CD4-positive, alpha-beta T cell treated with Interleukin-6 at 100 ng/mL for 8 hours (primary cell): ENCODE results near the gene ABCA9.

ENCODE experiments used
- DNase-seq: peaks from one replicate; pipeline ENCODE4 v3.0.0-alpha.2; 2020; ENCODE audit warnings: mixed read lengths, low spot score

ABCA9 gene

DNA sequence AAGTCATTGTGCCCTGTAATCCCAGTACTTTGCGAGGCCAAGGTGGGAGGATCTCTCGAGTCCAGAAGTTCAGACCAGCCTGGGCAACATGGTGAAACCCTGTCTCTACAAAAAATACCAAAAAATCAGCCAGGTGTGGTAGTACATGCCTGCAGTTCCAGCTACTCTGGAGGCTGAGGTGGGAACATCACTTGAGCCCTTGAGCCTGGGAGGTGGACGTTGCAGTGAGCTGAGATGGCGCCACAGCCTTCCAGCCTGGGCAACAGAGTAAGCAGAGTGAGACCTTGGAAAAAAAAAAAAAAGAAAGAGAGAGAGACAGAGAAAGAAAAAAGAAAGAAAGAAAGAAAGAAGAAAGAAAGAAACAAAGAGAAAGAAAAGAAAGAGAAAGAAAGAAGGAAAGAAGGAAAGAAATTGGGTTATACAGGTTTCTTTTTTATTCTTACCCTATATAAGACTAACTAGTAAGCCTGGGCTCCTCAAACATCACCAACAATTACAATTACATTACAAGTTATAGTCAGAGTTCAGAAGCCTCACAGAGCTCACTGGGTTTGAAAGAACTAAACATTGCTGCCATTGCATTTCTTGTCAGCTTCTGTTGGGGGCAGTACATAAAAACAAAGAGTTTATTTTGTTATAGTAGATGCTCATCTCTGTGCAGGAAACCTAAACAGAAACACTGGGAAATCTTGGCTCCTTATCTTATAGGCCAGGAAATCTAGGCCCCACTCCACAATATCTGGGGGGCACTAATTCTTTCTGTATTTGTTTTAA, 6.7 kb upstream of the ABCA9 start:
- DNase-seq: no peak

- no peak for DNase-seq
These were observed 5.8 kb upstream of the ABCA9 start for GRCh38 chr17:69066482-69066881.

DNA sequence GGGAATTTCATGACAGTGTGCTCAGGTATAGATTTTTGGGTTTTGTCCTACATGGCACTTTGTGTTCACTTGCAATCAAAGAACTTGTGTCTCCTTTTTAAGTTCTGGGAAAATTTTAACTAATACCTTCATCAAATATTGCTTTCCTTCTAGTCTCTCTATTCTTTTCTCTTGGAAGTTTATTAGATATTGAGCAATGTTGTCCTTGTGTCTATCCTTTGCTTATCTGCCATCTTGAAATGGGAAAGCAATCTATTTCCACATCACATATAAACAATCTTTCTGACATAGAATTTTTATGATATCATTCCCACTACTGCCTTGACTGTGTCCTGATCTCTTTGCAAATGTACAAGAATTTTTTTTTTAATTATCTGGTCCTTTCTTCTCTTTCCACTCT, 4.4 kb upstream of the ABCA9 start:
- no peak for DNase-seq

DNA sequence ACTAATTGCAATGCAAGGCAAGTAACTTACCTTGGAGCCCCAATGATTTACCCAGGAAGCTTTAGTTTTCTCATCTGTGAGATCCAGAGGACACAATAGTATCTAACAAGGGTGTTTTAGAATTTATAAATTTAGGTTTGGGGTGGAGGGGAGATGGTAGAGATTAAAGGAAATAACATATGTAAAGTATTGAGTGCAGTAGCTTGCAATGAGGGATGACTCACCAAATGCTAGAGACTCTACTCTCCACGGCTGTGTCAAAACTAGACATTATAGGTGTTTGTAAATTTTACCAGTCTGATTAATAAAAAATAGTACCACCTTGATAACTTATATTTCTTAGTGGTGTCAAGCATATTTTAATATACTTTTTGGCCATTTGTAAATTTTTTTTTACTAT, 3.7 kb upstream of the ABCA9 start:
- no peak for DNase-seq

DNA sequence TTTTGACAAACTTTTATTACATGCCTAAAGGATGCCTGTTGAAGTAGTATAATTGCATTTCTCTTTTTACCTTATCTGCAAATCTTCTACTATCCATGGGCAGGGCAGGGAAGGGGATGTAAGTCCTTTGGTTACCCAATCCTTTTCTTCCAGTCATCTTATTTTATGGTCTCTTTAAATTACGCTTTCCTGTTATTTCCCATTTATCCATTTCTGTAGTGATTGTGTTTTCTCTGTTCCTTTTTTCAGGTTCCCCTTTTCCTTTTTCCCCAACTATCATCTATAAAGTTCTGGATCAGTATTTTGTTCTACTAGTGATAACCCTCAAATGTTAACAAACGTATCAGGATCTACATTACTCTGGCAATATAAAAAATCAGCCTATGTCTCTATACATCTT, 3.3 kb upstream of the ABCA9 start:
- DNase-seq: no peak

DNA sequence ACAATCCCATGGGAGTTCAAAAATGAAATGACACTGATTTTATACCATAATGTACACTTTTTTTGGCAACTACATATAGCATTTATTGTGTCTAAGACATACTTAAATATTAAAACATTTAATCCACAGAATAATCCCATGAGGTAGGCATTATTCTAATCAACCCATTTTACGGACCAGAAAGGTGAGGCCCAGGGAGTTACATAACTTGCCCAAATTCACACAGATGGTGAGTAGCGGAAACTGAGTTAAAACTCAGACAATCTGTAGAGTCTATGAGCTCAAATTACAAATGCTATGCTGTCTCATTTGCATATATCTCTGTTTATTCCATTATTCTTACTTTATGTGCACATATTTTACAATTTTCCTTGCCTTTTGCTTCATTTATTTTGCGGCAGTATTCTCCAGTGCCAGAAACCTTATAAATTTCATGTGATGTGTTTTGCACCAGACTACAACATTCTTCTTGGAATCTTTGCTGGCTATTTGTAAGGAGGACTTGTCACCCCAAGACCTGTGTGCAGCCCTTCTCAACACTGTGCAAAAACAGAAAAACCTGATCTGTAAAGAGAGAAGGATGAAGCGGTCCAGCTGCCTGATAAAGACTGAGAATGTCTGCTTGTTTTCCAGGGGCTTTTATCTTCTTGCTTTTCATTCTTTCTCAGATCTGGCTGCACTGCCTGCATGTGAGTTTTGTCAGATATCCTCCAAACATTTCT, 2.3 kb upstream of the ABCA9 start:
- DNase-seq: no peak

DNA sequence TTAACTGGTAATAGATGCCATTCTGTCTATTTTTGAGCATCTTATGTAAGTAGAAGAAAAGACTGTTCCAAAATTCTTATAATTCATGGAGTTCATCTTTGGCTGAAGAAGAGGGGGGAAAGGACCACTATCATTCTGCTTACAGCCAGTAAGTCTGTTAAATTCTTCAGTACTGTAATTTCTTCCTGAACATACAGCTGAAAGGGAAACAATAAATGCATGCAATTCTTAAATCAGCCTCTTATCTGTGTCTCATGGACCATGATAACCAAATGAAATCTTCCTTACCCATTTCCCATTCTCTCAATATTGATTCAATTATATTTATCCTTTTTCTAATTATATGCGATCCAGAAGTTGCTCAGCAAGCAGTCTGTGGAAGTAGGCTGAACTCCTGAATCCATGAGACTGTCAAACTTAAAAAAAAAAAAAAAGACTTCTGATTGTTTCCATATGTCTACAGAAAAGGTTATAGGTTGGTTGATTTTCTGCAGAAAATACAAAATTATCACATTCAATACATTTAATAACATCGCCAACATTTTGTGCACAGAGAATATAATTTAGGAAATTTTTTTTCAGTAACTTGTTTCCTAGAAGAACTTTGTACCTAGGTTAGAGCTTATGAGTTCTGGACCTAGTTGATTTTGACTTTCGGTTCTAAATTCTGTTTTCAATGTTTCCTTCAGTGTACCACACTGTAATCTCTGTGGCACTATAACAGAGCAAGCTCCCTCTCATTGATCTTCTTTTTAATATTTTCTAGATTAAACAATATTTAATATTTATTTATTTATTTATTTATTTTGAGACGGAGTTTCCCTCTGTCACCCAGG, 1.2 kb upstream of the ABCA9 start:
- no peak for DNase-seq

- no peak for DNase-seq
These were observed 1.1 kb downstream of the ABCA9 start for GRCh38 chr17:69059458-69060175.

- no peak for DNase-seq
These were observed 2.6 kb downstream of the ABCA9 start for GRCh38 chr17:69058165-69058564.

- DNase-seq: no peak
These were observed 3.4 kb downstream of the ABCA9 start for GRCh38 chr17:69057280-69057679.

- no peak for DNase-seq
These were observed 4.4 kb downstream of the ABCA9 start for GRCh38 chr17:69056179-69056823.

- DNase-seq: no peak
These were observed 5.4 kb downstream of the ABCA9 start for GRCh38 chr17:69055334-69055733.

- no peak for DNase-seq
These were observed 9.5 kb downstream of the ABCA9 start for GRCh38 chr17:69050999-69051775.

DNA sequence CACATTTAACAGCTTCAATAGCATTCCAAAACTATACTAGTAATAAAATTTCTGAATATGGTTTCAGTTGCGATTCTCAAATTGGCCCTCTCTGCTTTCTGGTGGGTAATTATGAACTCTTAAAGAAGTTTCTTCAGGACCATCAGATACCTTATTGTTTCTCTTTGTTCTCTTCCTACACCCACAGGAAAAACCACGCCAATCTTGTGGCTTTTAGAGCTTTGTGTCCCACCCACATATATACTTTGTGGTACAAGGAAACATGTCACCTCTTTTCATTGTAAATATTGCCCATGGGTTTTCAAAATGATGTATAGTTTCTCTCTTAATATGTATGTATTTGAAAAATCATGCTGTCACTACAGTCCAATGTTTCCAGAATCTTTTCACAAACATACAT, 12.1 kb downstream of the ABCA9 start:
- DNase-seq: no peak

- DNase-seq: no peak
These were observed 13.1 kb downstream of the ABCA9 start for GRCh38 chr17:69047368-69048263.

GRCh38 chr17:69046121-69046807, 14.5 kb downstream of the ABCA9 start:
- DNase-seq: no peak

DNA sequence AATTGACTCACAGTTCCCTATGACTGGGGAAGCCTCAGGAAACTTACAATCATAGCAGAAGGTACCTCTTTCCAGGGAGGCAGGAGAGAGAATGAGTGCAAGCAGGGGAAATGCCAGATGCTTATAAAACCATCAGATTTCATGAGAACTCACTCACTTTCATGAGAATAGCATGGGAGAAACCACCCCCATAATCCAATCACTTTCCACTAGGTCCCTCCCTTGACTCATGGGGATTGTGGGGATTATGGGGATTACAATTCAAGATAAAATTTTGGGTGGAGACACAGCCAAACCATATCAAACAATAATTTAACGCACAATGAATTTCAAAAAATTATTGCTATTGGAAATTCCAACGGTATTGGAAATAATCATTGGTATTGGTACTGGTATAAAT, 15.1 kb downstream of the ABCA9 start:
- no peak for DNase-seq

DNA sequence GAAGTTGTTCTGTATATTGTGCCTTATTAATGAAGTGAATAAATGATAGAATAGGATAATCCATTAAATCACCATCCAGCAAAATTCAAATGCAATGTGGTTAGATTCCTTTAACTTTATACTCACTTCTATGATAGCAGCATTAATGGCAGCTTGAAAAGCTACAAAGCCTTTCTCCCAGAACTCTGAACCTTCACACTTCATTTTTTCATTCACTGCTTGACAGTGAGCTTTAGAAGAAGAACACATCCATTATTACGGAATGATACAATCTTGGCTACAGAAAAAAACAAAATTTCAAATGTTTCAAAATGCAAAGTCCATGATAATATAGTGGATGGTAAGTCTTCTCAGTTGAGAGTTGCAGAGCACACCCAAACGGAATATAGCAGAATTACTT, 16.4 kb downstream of the ABCA9 start:
- DNase-seq: no peak

DNA sequence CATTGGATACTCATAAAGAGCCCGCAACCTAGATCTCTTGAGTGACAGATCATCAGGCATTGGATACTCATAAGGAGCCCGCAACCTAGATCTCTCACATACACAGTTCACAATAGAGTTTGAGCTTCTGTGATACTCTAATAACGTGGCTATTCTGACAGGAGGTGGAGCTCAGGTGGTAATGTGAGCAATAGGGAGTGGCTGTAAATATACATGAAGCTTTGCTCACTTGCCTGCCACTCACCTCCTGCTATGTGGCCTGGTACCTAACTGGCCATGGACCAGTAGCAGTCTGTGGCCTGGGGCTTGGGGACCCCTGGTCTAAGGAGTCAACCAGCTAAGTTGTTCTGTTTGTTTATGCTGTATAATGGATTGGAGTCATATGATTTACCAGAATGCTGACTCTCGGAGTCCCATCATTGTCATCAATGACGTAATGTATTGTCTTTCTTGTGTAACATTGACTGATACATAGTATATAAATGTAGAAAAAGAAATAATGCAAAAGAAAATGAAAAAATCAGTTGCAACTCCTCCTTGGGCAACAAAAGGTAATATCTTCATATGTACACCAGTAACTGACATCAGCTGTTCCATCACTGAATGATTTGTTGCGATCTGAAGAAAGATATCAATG, 17.5 kb downstream of the ABCA9 start:
- DNase-seq: no peak
